ENCODE data around the gene LEMD2.

GRCh38 chr6:33792981-33793380, 4.1 kb upstream of the LEMD2 start:
- TF ChIP-seq GATA3 (IDR thresholded peaks at IDR 0.05; ENCODE audit: low read depth, low read length) = no peak
- TF ChIP-seq GATA2 (IDR thresholded peaks at IDR 0.05; ENCODE audit: low read depth, low read length) = no peak

Data from SH-SY5Y (cell line).